Vagina (tissue), 2 donors: ENCODE data around the gene SELE.

Experiments used
- POLR2A ChIP-seq, 2 donors: fragments of 450-650 bp; IDR thresholded peaks; one replicate each; pipeline ENCODE4 v1.6.1; 2017; ENCODE audit warnings: antibody characterized with exemption in 2 of 2, mild to moderate bottlenecking in 2 of 2, moderate library complexity in 2 of 2
- POLR2AphosphoS5 ChIP-seq, 2 donors: sonication (generic); formaldehyde crosslinking; IDR thresholded peaks; one replicate each; pipeline ENCODE4 v1.9.0; 2017; ENCODE audit warnings: antibody characterized with exemption in 2 of 2, mild to moderate bottlenecking in 2 of 2, low read depth in 1 of 2; ENCODE audit not compliant: insufficient read depth in 1 of 2
- TF ChIP-seq, protein P1 (sequence below), 3 experiments: fragments of 450-650 bp in 2 of 3; fragments of 200-600 bp in 1 of 3; sonication (generic) in 1 of 3; IDR thresholded peaks; one replicate each; pipeline ENCODE4 v1.5.1; 2017 to 2019; ENCODE audit warnings: antibody characterized with exemption in 3 of 3, mild to moderate bottlenecking in 2 of 3, moderate library complexity in 2 of 3

DNA sequence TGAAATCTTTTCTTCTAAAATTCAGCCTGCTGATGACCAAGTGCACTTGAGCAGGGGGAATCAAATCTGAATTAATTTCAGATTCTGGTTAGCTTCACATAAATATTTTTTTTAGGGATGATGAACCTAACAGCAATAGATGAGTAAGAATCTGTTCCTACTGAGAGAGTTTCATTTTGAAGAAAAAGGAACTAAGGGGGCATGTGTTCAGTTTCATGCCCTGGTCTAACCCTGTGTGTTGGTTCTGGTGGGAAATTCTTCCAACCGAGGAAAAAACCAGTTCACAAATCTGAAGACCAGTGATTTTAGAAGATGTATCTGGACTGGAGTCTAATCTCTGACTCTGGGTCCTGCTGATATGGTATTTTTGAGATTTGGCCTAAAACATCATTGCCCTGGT lies 36.1 kb downstream of the SELE start:
- TF ChIP-seq, protein P1, sequence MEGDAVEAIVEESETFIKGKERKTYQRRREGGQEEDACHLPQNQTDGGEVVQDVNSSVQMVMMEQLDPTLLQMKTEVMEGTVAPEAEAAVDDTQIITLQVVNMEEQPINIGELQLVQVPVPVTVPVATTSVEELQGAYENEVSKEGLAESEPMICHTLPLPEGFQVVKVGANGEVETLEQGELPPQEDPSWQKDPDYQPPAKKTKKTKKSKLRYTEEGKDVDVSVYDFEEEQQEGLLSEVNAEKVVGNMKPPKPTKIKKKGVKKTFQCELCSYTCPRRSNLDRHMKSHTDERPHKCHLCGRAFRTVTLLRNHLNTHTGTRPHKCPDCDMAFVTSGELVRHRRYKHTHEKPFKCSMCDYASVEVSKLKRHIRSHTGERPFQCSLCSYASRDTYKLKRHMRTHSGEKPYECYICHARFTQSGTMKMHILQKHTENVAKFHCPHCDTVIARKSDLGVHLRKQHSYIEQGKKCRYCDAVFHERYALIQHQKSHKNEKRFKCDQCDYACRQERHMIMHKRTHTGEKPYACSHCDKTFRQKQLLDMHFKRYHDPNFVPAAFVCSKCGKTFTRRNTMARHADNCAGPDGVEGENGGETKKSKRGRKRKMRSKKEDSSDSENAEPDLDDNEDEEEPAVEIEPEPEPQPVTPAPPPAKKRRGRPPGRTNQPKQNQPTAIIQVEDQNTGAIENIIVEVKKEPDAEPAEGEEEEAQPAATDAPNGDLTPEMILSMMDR (IDR thresholded peaks at IDR 0.05): no peak
- TF ChIP-seq POLR2AphosphoS5 (IDR thresholded peaks at IDR 0.05; ENCODE audit: insufficient read depth in 1 of 2, low read depth in 1 of 2) (no peak), POLR2A (IDR thresholded peaks at IDR 0.05) (no peak)
